Stomach (tissue), 9 donors: ENCODE measurements around the gene KLHL29. TPM values are rescaled to one million over a fixed set of nuclear protein-coding genes. Genes with fewer than 3 reads are reported as not detected.

Source experiments
- DNase-seq, 2 donors: peaks; one replicate each; pipeline versions ENCODE4 v3.0.0 to v3.0.0-alpha.2; 2013 to 2019
- H3K27ac ChIP-seq, 5 donors: fragments of 200-600 bp in 4 of 5; sonication (generic) in 4 of 5; one replicate each; pipeline ENCODE4 v1.5.1; 2013 to 2019; ENCODE audit warnings: mild to moderate bottlenecking in 1 of 5, moderate library complexity in 1 of 5
- H3K27me3 ChIP-seq, 3 donors: fragments of 200-600 bp; sonication (generic); one replicate each; pipeline ENCODE4 v1.5.1; 2017 to 2019; ENCODE audit warnings: mixed run types in 1 of 3
- H3K36me3 ChIP-seq, 4 donors: fragments of 200-600 bp; sonication (generic); 1 replicate in 3 of 4; 2 replicates in 1 of 4; pipeline ENCODE4 v1.5.1; 2016 to 2019
- H3K4me1 ChIP-seq, 4 donors: fragments of 200-600 bp; sonication (generic); one replicate each; pipeline ENCODE4 v1.5.1; 2016 to 2019
- H3K4me3 ChIP-seq, 4 donors: fragments of 200-600 bp; sonication (generic) in 3 of 4; one replicate each; pipeline ENCODE4 v1.5.1; 2016 to 2019; ENCODE audit warnings: mild to moderate bottlenecking in 1 of 4
- H3K9me3 ChIP-seq, 4 donors: fragments of 200-600 bp; sonication (generic); one replicate each; pipeline ENCODE4 v1.5.1; 2016 to 2019
- EP300 ChIP-seq: sonication (generic); formaldehyde crosslinking; IDR thresholded peaks from one replicate; pipeline ENCODE4 v1.6.1; 2017; ENCODE audit warnings: antibody characterized with exemption
- POLR2A ChIP-seq, 4 donors: fragments of 450-650 bp; IDR thresholded peaks; one replicate each; pipeline ENCODE4 v1.6.1; 2016; ENCODE audit warnings: antibody characterized with exemption in 4 of 4, control low read depth in 2 of 4, mild to moderate bottlenecking in 1 of 4, moderate library complexity in 1 of 4
- POLR2AphosphoS5 ChIP-seq, 3 donors: sonication (generic); formaldehyde crosslinking; IDR thresholded peaks; one replicate each; pipeline ENCODE4 v1.6.1; 2016; ENCODE audit warnings: antibody characterized with exemption in 3 of 3
- WGBS, 5 donors: extraction: QIAGEN DNeasy Blood & Tissue Kit in 3 of 5; methylation state at CpG; one replicate each; pipeline versions ENCODE4 v1.1.5 to v1.1.7; 2013 to 2018; 5-methylcytosine and 5-hydroxymethylcytosine counted together
- intact Hi-C: fragments of 100-400 bp; cut with DNase I; formaldehyde crosslinking; loops from one replicate; pipeline ENCODE4 v1.15.1; 2023; ENCODE audit warnings: low total_unique reads
- polyA plus RNA-seq, 3 donors: library from polyadenylated mRNA; stranded (reverse); fragments of 200-250 nt; gene quantifications; one replicate each; pipeline ENCODE4 v1.2.3, GENCODE V29; 2013
- total RNA-seq, 5 donors: library from RNA; depleted of rRNA; stranded (reverse); fragments of >200 nt; gene quantifications; one replicate each; pipeline versions ENCODE4 v1.1.0 to v1.2.3, GENCODE V29; 2014 to 2016
- TF ChIP-seq, protein P1 (sequence below), 7 experiments: fragments of 450-650 bp in 4 of 7; fragments of 200-600 bp in 3 of 7; sonication (generic) in 3 of 7; IDR thresholded peaks; one replicate each; pipeline ENCODE4 v1.5.1; 2016 to 2019; ENCODE audit warnings: antibody characterized with exemption in 7 of 7, control low read depth in 2 of 7, mild to moderate bottlenecking in 1 of 7
- donor health status: healthy with polysubstance abuse.
- donor health status: Bipolar disorder and iron deficiency.
- donor health status: healthy.

Gene KLHL29
- total and polyA plus RNA-seq, 8 donors: under 0.01 to 6.6 (median 1.3) TPM

DNA sequence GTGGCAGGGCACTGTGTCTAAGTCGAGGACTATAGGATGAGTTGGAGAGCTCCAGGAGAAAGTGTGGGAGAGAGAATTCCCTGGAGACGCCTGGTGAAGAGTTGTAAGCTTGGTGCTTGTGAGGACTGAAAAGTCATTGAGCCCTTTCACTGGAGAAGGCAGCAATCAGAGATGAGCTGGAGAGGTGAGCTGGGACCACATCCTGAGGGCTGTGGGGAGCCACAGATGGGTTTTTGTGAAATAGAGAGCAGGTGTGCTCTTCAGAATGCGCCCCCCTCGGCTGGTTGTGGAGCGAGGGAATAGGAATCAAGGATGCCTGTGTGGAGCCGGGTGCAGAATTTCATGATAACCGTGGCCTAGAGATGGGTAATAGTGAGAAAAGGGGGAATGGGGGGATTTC lies 224.3 kb downstream of the KLHL29 start:
- Histone ChIP-seq H3K9me3 (peaks cover 0 to 32% (median 18%) of the 10 kb centered on the region in 4 donors), H3K4me3 (no peak overlapping the region), H3K4me1 (no peaks in the 10 kb centered on the region), H3K36me3 (no peaks in the 10 kb centered on the region), H3K27me3 (no peaks in the 10 kb centered on the region), H3K27ac (no peak overlapping the region)
- TF ChIP-seq EP300: no peak
- no peak for TF ChIP-seq POLR2A (IDR thresholded peaks at IDR 0.05)
- no peak for TF ChIP-seq POLR2AphosphoS5 (IDR thresholded peaks at IDR 0.05)
- TF ChIP-seq, protein P1, sequence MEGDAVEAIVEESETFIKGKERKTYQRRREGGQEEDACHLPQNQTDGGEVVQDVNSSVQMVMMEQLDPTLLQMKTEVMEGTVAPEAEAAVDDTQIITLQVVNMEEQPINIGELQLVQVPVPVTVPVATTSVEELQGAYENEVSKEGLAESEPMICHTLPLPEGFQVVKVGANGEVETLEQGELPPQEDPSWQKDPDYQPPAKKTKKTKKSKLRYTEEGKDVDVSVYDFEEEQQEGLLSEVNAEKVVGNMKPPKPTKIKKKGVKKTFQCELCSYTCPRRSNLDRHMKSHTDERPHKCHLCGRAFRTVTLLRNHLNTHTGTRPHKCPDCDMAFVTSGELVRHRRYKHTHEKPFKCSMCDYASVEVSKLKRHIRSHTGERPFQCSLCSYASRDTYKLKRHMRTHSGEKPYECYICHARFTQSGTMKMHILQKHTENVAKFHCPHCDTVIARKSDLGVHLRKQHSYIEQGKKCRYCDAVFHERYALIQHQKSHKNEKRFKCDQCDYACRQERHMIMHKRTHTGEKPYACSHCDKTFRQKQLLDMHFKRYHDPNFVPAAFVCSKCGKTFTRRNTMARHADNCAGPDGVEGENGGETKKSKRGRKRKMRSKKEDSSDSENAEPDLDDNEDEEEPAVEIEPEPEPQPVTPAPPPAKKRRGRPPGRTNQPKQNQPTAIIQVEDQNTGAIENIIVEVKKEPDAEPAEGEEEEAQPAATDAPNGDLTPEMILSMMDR (IDR thresholded peaks at IDR 0.05): no peak
- 80 to 84% (median 82%) methylated on average over 7 of the region's 7 CpGs for WGBS, 5 donors
- intact Hi-C loops: no loop called here
- DNase-seq: no peak

DNA sequence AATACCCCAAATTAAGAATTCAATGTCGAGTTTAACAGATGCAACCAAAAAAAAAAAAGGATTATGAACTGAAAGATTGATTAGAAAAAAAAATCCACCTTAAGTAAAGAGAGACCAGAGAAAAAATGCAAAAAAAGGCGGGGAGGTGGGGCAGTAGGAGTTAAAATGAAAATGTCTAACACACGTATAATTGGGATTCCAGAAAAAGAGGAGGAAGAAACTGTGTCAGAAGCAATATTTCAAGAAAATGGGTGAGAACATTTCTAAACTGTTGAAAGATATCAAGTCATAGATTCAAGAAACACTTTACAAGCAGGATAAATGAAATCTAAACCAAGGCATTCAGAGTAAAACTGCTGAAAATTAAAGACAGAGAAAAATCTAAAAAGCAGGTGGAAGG lies 226.9 kb downstream of the KLHL29 start:
- Histone ChIP-seq H3K27me3 (no peaks in the 10 kb centered on the region), H3K4me1 (peaks cover 0 to 6% (median 2%) of the 10 kb centered on the region in 4 donors), H3K36me3 (no peaks in the 10 kb centered on the region), H3K9me3 (peaks cover 0 to 24% (median 14%) of the 10 kb centered on the region in 4 donors), H3K27ac (no peak overlapping the region), H3K4me3 (no peak overlapping the region)
- 85 to 89% (median 86%) methylated on average over 3 of the region's 3 CpGs for WGBS, 5 donors
- TF ChIP-seq POLR2A (IDR thresholded peaks at IDR 0.05): no peak
- TF ChIP-seq, protein P1 (IDR thresholded peaks at IDR 0.05): no peak
- TF ChIP-seq POLR2AphosphoS5 (IDR thresholded peaks at IDR 0.05): no peak
- TF ChIP-seq EP300: no peak
- DNase-seq: no peak
- intact Hi-C loops: no loop called here

DNA sequence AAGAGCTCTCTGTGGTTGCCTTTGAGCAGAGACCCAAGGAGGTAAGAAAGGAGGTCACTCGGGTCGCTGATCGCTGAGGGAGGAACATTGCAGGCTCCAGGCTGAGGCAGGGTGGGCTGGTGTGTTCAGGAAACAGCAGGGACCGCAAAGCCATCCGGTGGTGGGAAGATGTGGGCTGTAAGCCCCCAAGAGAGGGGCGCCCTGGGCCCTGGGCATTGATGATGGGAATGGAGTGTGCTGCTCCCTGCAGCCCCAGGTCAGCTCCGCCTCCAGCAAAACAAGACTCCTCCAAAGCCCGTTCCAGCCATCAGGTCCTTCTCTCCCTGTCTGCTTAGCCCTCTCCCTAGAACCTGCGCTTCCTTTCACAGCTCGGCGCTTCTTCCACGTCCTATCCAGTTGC lies 229.7 kb downstream of the KLHL29 start:
- TF ChIP-seq EP300 (no peak), POLR2A (IDR thresholded peaks at IDR 0.05) (no peak), POLR2AphosphoS5 (IDR thresholded peaks at IDR 0.05) (no peak)
- TF ChIP-seq, protein P1 (IDR thresholded peaks at IDR 0.05): no peak
- WGBS, 5 donors: 62 to 79% (median 70%) methylated on average over 12 of the region's 12 CpGs
- Histone ChIP-seq H3K27me3 (no peaks in the 10 kb centered on the region), H3K4me3 (no peak overlapping the region), H3K27ac (peak overlapping the region in 1 of 5 donors; percentile 94), H3K36me3 (no peaks in the 10 kb centered on the region), H3K9me3 (peaks cover 0 to 21% (median 11%) of the 10 kb centered on the region in 4 donors), H3K4me1 (peaks cover 0 to 27% (median 12%) of the 10 kb centered on the region in 4 donors)
- no peak for DNase-seq
- intact Hi-C loops: no loop called here

DNA sequence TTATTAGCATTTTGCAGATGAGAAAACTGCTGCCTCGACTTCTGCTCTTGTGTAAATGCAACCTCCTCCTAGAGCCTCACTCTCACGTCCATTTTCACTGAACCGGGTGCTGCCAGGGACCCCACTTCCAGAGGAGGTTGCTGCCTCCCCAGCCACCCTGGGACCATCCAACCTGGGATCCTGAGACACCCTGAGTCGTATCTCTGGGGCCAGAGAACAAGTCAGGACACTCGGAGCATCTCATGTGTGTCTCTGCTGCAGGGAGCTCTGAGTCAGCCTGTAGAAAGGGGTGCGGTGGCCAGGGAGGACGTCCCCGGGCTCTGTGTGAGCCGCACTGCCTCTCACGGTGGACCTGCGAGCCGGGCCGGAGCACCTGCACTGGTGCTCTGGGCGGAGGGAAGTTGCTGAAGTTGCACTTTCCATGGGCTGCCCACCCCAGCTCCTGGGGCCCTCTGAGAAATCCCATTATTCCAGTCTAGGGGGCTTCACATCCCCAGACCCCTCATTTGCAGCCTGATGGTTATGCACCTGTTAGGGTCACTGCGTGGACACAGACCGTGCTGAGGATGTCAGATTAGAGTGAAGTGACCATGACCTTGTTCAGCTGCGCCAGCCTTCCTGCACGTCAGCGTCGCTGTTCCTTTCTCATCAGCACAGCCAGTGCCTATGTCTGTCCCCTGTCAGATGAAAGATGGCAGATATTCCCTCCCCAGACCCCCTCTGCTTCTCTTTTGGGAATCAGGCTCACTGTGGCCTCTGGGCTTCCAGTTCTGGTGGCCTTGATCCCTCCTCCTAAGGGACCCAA lies 230.4 kb downstream of the KLHL29 start:
- Histone ChIP-seq H3K4me3 (no peak overlapping the region), H3K9me3 (peaks cover 0 to 21% (median 11%) of the 10 kb centered on the region in 4 donors), H3K36me3 (no peaks in the 10 kb centered on the region), H3K4me1 (peaks cover 3 to 34% (median 15%) of the 10 kb centered on the region in 4 donors), H3K27ac (peak overlapping the region in 4 of 5 donors; percentile 74 to 94 (median 81)), H3K27me3 (no peaks in the 10 kb centered on the region)
- DNase-seq: no peak
- intact Hi-C loops: no loop called here
- TF ChIP-seq POLR2AphosphoS5 (IDR thresholded peaks at IDR 0.05): no peak
- 86 to 92% (median 89%) methylated on average over 20 of the region's 20 CpGs for WGBS, 5 donors

DNA sequence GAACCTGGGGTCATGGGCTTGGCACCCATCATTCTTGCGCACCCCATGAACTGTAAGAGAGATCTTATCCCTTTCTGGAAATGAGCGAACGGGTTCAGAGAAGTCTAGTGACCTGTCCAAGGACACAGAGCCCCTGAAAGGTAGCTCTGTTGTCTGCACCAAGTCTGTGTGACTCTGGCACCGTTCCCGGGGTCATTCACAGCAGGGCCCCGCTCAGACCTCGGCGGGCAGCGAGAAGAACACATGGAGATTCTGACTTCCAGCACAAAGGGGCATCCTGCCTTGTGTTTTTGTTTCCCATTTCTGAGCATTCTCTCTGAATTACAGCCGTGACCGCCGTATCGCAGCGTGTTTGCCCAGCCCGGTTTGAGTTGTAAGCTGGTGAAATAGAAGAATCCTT lies 231.7 kb downstream of the KLHL29 start:
- peaks cover 0 to 9% (median 4%) of the 10 kb centered on the region in 4 donors for H3K9me3 ChIP-seq
- no peaks in the 10 kb centered on the region for H3K36me3 ChIP-seq
- peaks cover 5 to 46% (median 23%) of the 10 kb centered on the region in 4 donors for H3K4me1 ChIP-seq
- H3K4me3 ChIP-seq: no peak overlapping the region
- peak overlapping the region in 4 of 5 donors; percentile 74 to 94 (median 81) for H3K27ac ChIP-seq
- WGBS, 5 donors: 41 to 66% (median 53%) methylated on average over 15 of the region's 15 CpGs
- intact Hi-C loops: no loop called here
- no peaks in the 10 kb centered on the region for H3K27me3 ChIP-seq
- peak in 1 of 2 donors; percentile 35 for DNase-seq
- TF ChIP-seq POLR2A (IDR thresholded peaks at IDR 0.05) (no peak), EP300 (no peak), POLR2AphosphoS5 (IDR thresholded peaks at IDR 0.05) (no peak)
- TF ChIP-seq, protein P1 (IDR thresholded peaks at IDR 0.05): no peak
